Thyroid gland (tissue), 4 donors: ENCODE data around the gene TOR3A.
"Not testable (repeated sequence)": the region's sequence is repeated elsewhere in the genome, so short reads cannot be mapped to it uniquely, and the experiment has no call there.

Experiments
- POLR2A ChIP-seq, 2 donors: fragments of 450-650 bp; IDR thresholded peaks; one replicate each; pipeline ENCODE4 v1.6.1; 2017; ENCODE audit warnings: antibody characterized with exemption in 2 of 2, mild to moderate bottlenecking in 2 of 2, moderate library complexity in 1 of 2
- TF ChIP-seq, protein P1 (sequence below), 6 experiments: fragments of 200-600 bp in 3 of 6; fragments of 450-650 bp in 3 of 6; sonication (generic) in 3 of 6; IDR thresholded peaks; one replicate each; pipeline ENCODE4 v1.5.1; 2016 to 2019; ENCODE audit warnings: antibody characterized with exemption in 6 of 6, mild to moderate bottlenecking in 2 of 6, inconsistent platforms in 1 of 6, moderate library complexity in 1 of 6

DNA sequence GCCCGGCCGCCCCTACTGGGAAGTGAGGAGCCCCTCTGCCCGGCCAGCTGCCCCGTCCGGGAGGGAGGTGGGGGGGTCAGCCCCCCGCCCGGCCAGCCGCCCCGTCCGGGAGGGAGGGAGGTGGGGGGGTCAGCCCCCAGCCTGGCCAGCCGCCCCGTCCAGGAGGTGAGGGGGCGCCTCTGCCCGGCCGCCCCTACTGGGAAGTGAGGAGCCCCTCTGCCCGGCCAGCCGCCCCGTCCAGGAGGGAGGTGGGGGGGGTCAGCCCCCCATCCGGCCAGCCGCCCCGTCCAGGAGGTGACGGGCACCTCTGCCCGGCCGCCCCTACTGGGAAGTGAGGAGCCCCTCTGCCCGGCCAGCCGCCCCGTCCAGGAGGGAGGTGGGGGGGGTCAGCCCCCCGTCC is 53.8 kb downstream of the TOR3A start:
- TF ChIP-seq, protein P1, sequence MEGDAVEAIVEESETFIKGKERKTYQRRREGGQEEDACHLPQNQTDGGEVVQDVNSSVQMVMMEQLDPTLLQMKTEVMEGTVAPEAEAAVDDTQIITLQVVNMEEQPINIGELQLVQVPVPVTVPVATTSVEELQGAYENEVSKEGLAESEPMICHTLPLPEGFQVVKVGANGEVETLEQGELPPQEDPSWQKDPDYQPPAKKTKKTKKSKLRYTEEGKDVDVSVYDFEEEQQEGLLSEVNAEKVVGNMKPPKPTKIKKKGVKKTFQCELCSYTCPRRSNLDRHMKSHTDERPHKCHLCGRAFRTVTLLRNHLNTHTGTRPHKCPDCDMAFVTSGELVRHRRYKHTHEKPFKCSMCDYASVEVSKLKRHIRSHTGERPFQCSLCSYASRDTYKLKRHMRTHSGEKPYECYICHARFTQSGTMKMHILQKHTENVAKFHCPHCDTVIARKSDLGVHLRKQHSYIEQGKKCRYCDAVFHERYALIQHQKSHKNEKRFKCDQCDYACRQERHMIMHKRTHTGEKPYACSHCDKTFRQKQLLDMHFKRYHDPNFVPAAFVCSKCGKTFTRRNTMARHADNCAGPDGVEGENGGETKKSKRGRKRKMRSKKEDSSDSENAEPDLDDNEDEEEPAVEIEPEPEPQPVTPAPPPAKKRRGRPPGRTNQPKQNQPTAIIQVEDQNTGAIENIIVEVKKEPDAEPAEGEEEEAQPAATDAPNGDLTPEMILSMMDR (IDR thresholded peaks at IDR 0.05) = not testable (repeated sequence)
- TF ChIP-seq POLR2A (IDR thresholded peaks at IDR 0.05) = not testable (repeated sequence)
